Caco-2 (cell line): Measurements from ENCODE around the gene PRRT1. TPM values are rescaled to one million over a fixed set of nuclear protein-coding genes. Genes with fewer than 3 reads are reported as not detected.
A peak's percentile ranks its signal among the peaks of the same experiment; 100 is the strongest.

ENCODE experiments used
- BruUV-seq: library from RNA; stranded (reverse); fragments of 400-500 nt; replicated peaks from 2 replicates; lab custom pipeline; 2021; lab: Mats Ljungman, UMichigan
- CTCF ChIA-PET: fragments of 300-600 bp; sonication (Branson Sonifier 250); formaldehyde crosslinking; loops from one replicate; lab custom pipeline; 2022; ENCODE audit warnings: antibody characterized with exemption; lab: Charles Lee
- POLR2A ChIA-PET: fragments of 300-600 bp; sonication (Branson Sonifier 250); formaldehyde crosslinking; loops from one replicate; lab custom pipeline; 2022; ENCODE audit warnings: antibody characterized with exemption; lab: Charles Lee
- DNase-seq, 2 experiments: peaks; one replicate each; pipeline versions ENCODE4 v3.0.0 to v3.0.0-alpha.2; 2020 to 2022
- H3K27me3 ChIP-seq: replicated peaks from 2 replicates; pipeline ENCODE4 v1.6.0; 2011; ENCODE audit warnings: low read length; ENCODE audit not compliant: control insufficient read depth, insufficient read depth
- H3K36me3 ChIP-seq: 2 replicates; pipeline ENCODE4 v1.5.1; 2011; ENCODE audit warnings: low read length; ENCODE audit not compliant: control insufficient read depth, insufficient read depth
- H3K4me1 ChIP-seq: fragments of 250-450 bp; sonication (Bioruptor Pico); 2 replicates; pipeline ENCODE4 v1.5.1; 2020; ENCODE audit warnings: mild to moderate bottlenecking
- H3K4me3 ChIP-seq: 2 replicates; pipeline ENCODE4 v1.5.1; 2011; ENCODE audit warnings: low read depth, mild to moderate bottlenecking, control low read depth, low read length
- H3K9me3 ChIP-seq: fragments of 250-450 bp; sonication (Bioruptor Pico); 2 replicates; pipeline ENCODE4 v1.5.1; 2020; ENCODE audit warnings: mild to moderate bottlenecking, moderate library complexity
- H3K27ac Mint-ChIP-seq: one replicate; pipeline ENCODE4 v1.8.0; 2022; ENCODE audit warnings: mixed read lengths; ENCODE audit not compliant: unreplicated experiment
- H3K27me3 Mint-ChIP-seq: one replicate; pipeline ENCODE4 v1.8.0; 2022; ENCODE audit warnings: mixed read lengths; ENCODE audit not compliant: insufficient read depth, unreplicated experiment
- H3K36me3 Mint-ChIP-seq: one replicate; pipeline ENCODE4 v1.8.0; 2022; ENCODE audit warnings: mild to moderate bottlenecking, mixed read lengths; ENCODE audit not compliant: insufficient read depth, unreplicated experiment
- H3K4me1 Mint-ChIP-seq: one replicate; pipeline ENCODE4 v1.8.0; 2022; ENCODE audit warnings: low read depth, mixed read lengths; ENCODE audit not compliant: unreplicated experiment
- H3K4me3 Mint-ChIP-seq: one replicate; pipeline ENCODE4 v1.8.0; 2022; ENCODE audit warnings: mild to moderate bottlenecking, moderate library complexity, mixed read lengths; ENCODE audit not compliant: unreplicated experiment
- H3K9me3 Mint-ChIP-seq: one replicate; pipeline ENCODE4 v1.8.0; 2022; ENCODE audit warnings: mixed read lengths; ENCODE audit not compliant: unreplicated experiment
- intact Hi-C: fragments of 100-400 bp; cut with micrococcal nuclease; formaldehyde crosslinking; loops from one replicate; pipeline ENCODE4 v1.10.0; 2022; ENCODE audit not compliant: unreplicated experiment
- total RNA-seq: library from RNA; stranded (reverse); gene quantifications from 2 replicates; pipeline ENCODE4 v1.2.3, GENCODE V29; 2022
- TF ChIP-seq, protein P1 (sequence below), 2 experiments: fragments of 200-600 bp in 1 of 2; IDR thresholded peaks; 1 replicate in 1 of 2; 2 replicates in 1 of 2; pipeline versions ENCODE4 v1.5.1 to v1.8.0; 2011 to 2022; ENCODE audit warnings: antibody characterized with exemption in 1 of 2, control low read depth in 1 of 2, inconsistent platforms in 1 of 2, low read depth in 1 of 2, low read length in 1 of 2, mild to moderate bottlenecking in 1 of 2, moderate library complexity in 1 of 2; ENCODE audit not compliant: insufficient read depth in 1 of 2, severe bottlenecking in 1 of 2, unreplicated experiment in 1 of 2

PRRT1 gene
- total RNA-seq, 1 experiment from 2014 or later: 2.0 TPM

DNA sequence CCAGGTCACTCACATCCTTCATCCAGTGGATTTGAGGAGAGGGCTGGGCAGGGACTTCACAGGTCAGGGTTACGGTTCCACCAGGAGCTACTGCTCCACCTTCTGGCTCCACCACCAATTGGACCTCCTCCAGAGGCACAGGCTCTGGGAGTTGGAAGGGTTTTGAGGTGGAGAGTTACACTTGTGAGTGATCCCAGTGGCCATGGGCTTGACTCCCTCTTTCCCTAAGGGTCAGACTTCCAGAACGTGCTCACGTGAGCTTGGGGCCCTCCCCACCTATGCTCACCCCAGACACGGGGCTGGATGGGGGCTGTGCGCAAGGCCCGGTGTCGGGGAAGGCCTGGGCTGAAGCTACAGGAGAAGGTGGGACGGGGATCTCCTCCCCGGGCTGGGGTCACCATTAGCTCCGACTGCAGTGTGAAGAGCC lies 30.8 kb upstream of the PRRT1 start:
- TF ChIP-seq, protein P1, sequence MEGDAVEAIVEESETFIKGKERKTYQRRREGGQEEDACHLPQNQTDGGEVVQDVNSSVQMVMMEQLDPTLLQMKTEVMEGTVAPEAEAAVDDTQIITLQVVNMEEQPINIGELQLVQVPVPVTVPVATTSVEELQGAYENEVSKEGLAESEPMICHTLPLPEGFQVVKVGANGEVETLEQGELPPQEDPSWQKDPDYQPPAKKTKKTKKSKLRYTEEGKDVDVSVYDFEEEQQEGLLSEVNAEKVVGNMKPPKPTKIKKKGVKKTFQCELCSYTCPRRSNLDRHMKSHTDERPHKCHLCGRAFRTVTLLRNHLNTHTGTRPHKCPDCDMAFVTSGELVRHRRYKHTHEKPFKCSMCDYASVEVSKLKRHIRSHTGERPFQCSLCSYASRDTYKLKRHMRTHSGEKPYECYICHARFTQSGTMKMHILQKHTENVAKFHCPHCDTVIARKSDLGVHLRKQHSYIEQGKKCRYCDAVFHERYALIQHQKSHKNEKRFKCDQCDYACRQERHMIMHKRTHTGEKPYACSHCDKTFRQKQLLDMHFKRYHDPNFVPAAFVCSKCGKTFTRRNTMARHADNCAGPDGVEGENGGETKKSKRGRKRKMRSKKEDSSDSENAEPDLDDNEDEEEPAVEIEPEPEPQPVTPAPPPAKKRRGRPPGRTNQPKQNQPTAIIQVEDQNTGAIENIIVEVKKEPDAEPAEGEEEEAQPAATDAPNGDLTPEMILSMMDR (IDR thresholded peaks at IDR 0.05; ENCODE audit: insufficient read depth in 1 of 2, low read depth in 1 of 2, low read length in 1 of 2, severe bottlenecking in 1 of 2, unreplicated experiment in 1 of 2): no peak
- intact Hi-C loops: no loop called here
- ChIA-PET CTCF (interaction anchor here (0.8 kb wide), 1 partner anchor 13 kb away, joined by 4 read pairs; no protein-coding TSS in a partner anchor), POLR2A (no interaction called here)
- Mint-ChIP-seq H3K4me3 (no peak overlapping the region), H3K27me3 (no peaks in the 10 kb centered on the region), H3K4me1 (peaks cover 31% of the 10 kb centered on the region), H3K27ac (no peak overlapping the region), H3K36me3 (peaks cover 68% of the 10 kb centered on the region), H3K9me3 (no peaks in the 10 kb centered on the region)
- H3K27me3 ChIP-seq: no peaks in the 10 kb centered on the region
- no peak for DNase-seq
- peaks cover 8% of the 10 kb centered on the region for H3K4me1 ChIP-seq
- H3K36me3 ChIP-seq: peaks cover 1% of the 10 kb centered on the region
- no TSS peak for BruUV-seq
- no peaks in the 10 kb centered on the region for H3K9me3 ChIP-seq
- H3K4me3 ChIP-seq: no peak overlapping the region

DNA sequence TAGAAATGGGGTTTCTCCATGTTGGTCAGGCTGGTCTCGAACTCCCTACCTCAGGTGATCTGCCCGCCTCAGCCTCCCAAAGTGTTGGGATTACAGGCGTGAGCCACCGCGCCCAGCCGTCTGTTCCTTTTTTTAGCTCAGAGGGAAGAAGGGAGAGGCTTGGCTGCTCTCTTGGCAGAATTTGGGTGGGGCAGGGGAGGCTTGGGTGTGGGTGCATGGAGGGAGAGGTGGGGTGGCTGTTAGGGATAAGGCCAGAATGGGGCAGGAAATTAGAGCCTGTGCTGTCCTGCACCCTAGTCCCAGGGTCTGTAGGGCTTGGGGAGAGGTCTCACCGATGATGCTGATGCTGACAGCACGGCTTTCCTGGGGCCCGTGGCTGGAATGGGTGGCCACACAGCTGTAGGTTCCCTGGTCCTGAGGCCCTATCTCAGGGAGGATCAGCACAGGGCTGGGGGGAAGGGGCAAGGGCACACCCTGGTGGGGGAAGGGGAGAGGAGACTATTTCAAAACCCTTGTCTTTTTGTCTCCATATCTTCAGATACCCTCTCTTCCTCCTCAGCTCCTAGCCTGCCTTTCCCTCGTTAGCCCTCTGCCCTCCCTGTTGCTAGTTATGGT lies 30.3 kb upstream of the PRRT1 start:
- no TSS peak for BruUV-seq
- no peaks in the 10 kb centered on the region for H3K27me3 ChIP-seq
- H3K4me1 ChIP-seq: peaks cover 9% of the 10 kb centered on the region
- H3K36me3 ChIP-seq: peaks cover 1% of the 10 kb centered on the region
- no peak overlapping the region for H3K4me3 ChIP-seq
- no peak overlapping the region for H3K27ac Mint-ChIP-seq
- H3K27me3 Mint-ChIP-seq: no peaks in the 10 kb centered on the region
- H3K36me3 Mint-ChIP-seq: peaks cover 66% of the 10 kb centered on the region
- H3K4me3 Mint-ChIP-seq: no peak overlapping the region
- ChIA-PET CTCF (interaction anchor here (0.8 to 1.2 kb wide), 2 partner anchors 14 kb away, joined by 3 to 4 read pairs; no protein-coding TSS in a partner anchor), POLR2A (no interaction called here)
- H3K9me3 ChIP-seq: no peaks in the 10 kb centered on the region
- H3K4me1 Mint-ChIP-seq: peaks cover 33% of the 10 kb centered on the region
- DNase-seq: no peak
- H3K9me3 Mint-ChIP-seq: no peaks in the 10 kb centered on the region
- TF ChIP-seq, protein P1 (IDR thresholded peaks at IDR 0.05; ENCODE audit: insufficient read depth in 1 of 2, low read depth in 1 of 2, low read length in 1 of 2, severe bottlenecking in 1 of 2, unreplicated experiment in 1 of 2): no peak
- intact Hi-C loops: no loop called here

DNA sequence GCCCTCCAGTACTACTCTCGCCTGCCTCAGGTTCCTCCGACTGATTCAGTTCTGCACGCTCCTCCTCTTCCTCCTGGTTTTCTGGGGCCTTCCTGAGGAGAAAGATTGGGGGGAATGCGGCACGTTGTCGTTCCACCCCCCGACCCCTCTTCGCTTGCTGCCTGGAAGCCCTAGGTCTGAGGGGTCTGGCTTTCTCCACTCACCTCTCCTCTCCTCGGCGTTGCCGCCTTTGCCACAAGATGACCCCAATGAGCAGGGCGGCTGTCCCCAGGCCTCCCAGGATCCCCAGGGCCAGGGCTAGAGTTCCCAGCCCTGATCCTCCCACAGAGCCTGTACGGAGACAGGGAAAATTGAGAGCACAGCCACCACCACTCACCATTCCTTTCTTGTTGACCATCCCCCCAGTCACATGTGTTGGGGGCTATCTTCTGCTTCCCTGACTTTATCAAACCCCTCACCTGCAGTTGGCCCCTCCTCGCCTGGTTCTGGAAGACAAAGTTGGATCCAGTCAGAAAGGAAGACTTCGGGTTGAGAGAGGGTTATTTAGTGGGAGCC lies 29.5 kb upstream of the PRRT1 start:
- Mint-ChIP-seq H3K9me3 (no peaks in the 10 kb centered on the region), H3K4me3 (no peak overlapping the region), H3K36me3 (peaks cover 60% of the 10 kb centered on the region), H3K27me3 (no peaks in the 10 kb centered on the region), H3K4me1 (peaks cover 36% of the 10 kb centered on the region), H3K27ac (peak overlapping the region; percentile 65)
- Histone ChIP-seq H3K9me3 (no peaks in the 10 kb centered on the region), H3K27me3 (no peaks in the 10 kb centered on the region), H3K4me3 (no peak overlapping the region), H3K4me1 (peaks cover 14% of the 10 kb centered on the region), H3K36me3 (peaks cover 1% of the 10 kb centered on the region)
- no TSS peak for BruUV-seq
- intact Hi-C loops: no loop called here
- TF ChIP-seq, protein P1 (IDR thresholded peaks at IDR 0.05; ENCODE audit: insufficient read depth in 1 of 2, low read depth in 1 of 2, low read length in 1 of 2, severe bottlenecking in 1 of 2, unreplicated experiment in 1 of 2): no peak
- ChIA-PET POLR2A (no interaction called here), CTCF (interaction anchor here (1.2 kb wide), 1 partner anchor 15 kb away, joined by 3 read pairs; no protein-coding TSS in a partner anchor)
- no peak for DNase-seq
